Left forelimb (tissue), 1 donor: ENCODE results near the gene JHY.
A peak's percentile ranks its signal among the peaks of the same experiment; 100 is the strongest.

Source experiments
- DNase-seq: peaks from one replicate; pipeline ENCODE4 v3.0.0-alpha.2; 2018; ENCODE audit warnings: low spot score

The JHY gene

GRCh38 chr11:122954455-122954854 is 71.9 kb downstream of the JHY start:
- no peak for DNase-seq

- no peak for DNase-seq
Observed at GRCh38 chr11:122963961-122964360, 81.4 kb downstream of the JHY start.

- no peak for DNase-seq
Observed at GRCh38 chr11:122976061-122976733, 93.6 kb downstream of the JHY start.

GRCh38 chr11:122976734-122977469 is 94.3 kb downstream of the JHY start:
- DNase-seq = no peak

GRCh38 chr11:122977470-122978298 is 95.1 kb downstream of the JHY start:
- DNase-seq = no peak

- DNase-seq = no peak
Observed at GRCh38 chr11:122978299-122978620, 95.7 kb downstream of the JHY start.

- no peak for DNase-seq
Observed at GRCh38 chr11:122979103-122979814, 96.7 kb downstream of the JHY start.

GRCh38 chr11:122979815-122980595 is 97.4 kb downstream of the JHY start:
- no peak for DNase-seq

- peak; percentile 87 for DNase-seq
Observed at GRCh38 chr11:122981388-122982264, 99.1 kb downstream of the JHY start, which contains the start of gene BSX. Gene BSX, minus strand, starts transcription at chr11:122981834. Its CDS starts 163 bp downstream, at chr11:122981671.

- DNase-seq = no peak
Observed at GRCh38 chr11:122983438-122984185, 101.1 kb downstream of the JHY start.

- DNase-seq = no peak
Observed at GRCh38 chr11:122984186-122985011, 101.8 kb downstream of the JHY start.

- no peak for DNase-seq
Observed at GRCh38 chr11:122995526-122995925, 113.0 kb downstream of the JHY start.

GRCh38 chr11:122998727-122999366 is 116.3 kb downstream of the JHY start:
- DNase-seq = no peak

GRCh38 chr11:123000721-123001120 is 118.2 kb downstream of the JHY start:
- DNase-seq = no peak

- no peak for DNase-seq
Observed at GRCh38 chr11:123006860-123007542, 124.4 kb downstream of the JHY start.
